ENCODE measurements around the gene AGBL5. TPM values are rescaled to one million over a fixed set of nuclear protein-coding genes. Genes with fewer than 3 reads are reported as not detected.
A peak's percentile ranks its signal among the peaks of the same experiment; 100 is the strongest.

AGBL5 gene
- total and polyA plus RNA-seq, 2 of the 13 experiments (the other 11 are each of a cell fraction or from before 2014, with no cell fraction given): 55.9 to 73.3 TPM

DNA sequence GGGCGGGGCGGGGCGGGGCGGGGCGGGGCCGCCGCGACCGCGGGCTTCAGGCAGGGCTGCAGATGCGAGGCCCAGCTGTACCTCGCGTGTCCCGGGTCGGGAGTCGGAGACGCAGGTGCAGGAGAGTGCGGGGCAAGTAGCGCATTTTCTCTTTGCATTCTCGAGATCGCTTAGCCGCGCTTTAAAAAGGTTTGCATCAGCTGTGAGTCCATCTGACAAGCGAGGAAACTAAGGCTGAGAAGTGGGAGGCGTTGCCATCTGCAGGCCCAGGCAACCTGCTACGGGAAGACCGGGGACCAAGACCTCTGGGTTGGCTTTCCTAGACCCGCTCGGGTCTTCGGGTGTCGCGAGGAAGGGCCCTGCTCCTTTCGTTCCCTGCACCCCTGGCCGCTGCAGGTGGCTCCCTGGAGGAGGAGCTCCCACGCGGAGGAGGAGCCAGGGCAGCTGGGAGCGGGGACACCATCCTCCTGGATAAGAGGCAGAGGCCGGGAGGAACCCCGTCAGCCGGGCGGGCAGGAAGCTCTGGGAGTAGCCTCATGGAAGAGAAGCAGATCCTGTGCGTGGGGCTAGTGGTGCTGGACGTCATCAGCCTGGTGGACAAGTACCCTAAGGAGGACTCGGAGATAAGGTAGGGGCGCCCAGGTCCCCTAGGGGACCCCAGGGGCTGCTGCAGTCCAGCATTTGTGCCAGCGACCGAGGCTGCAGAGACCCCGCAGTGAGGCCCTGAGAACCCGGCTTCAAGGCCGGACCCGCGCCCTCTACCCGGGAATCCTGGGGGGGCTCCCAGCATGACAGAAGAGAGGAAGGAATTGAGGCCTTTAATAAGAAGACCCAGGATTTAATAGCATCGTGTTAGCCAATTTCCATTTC lies 35.5 kb downstream of the AGBL5 start, which contains the start of gene KHK (continued):
- peak; percentile 11; the same call in 1 of the 2 replicates for TF ChIP-seq ERF (CRISPR knock-in tag; IDR thresholded peaks at IDR 0.05)
- no peak for TF ChIP-seq CBX5 (CRISPR knock-in tag; IDR thresholded peaks at IDR 0.05; ENCODE audit: borderline replicate concordance)
- TF ChIP-seq ZNF326 (CRISPR knock-in tag; IDR thresholded peaks at IDR 0.05; ENCODE audit: borderline replicate concordance): no peak
- TF ChIP-seq EEA1 (CRISPR knock-in tag; IDR thresholded peaks at IDR 0.05; ENCODE audit: borderline replicate concordance): no peak
- no peak for TF ChIP-seq ZNF33A (CRISPR knock-in tag; IDR thresholded peaks at IDR 0.05; ENCODE audit: borderline replicate concordance)
- TF ChIP-seq, protein P1, sequence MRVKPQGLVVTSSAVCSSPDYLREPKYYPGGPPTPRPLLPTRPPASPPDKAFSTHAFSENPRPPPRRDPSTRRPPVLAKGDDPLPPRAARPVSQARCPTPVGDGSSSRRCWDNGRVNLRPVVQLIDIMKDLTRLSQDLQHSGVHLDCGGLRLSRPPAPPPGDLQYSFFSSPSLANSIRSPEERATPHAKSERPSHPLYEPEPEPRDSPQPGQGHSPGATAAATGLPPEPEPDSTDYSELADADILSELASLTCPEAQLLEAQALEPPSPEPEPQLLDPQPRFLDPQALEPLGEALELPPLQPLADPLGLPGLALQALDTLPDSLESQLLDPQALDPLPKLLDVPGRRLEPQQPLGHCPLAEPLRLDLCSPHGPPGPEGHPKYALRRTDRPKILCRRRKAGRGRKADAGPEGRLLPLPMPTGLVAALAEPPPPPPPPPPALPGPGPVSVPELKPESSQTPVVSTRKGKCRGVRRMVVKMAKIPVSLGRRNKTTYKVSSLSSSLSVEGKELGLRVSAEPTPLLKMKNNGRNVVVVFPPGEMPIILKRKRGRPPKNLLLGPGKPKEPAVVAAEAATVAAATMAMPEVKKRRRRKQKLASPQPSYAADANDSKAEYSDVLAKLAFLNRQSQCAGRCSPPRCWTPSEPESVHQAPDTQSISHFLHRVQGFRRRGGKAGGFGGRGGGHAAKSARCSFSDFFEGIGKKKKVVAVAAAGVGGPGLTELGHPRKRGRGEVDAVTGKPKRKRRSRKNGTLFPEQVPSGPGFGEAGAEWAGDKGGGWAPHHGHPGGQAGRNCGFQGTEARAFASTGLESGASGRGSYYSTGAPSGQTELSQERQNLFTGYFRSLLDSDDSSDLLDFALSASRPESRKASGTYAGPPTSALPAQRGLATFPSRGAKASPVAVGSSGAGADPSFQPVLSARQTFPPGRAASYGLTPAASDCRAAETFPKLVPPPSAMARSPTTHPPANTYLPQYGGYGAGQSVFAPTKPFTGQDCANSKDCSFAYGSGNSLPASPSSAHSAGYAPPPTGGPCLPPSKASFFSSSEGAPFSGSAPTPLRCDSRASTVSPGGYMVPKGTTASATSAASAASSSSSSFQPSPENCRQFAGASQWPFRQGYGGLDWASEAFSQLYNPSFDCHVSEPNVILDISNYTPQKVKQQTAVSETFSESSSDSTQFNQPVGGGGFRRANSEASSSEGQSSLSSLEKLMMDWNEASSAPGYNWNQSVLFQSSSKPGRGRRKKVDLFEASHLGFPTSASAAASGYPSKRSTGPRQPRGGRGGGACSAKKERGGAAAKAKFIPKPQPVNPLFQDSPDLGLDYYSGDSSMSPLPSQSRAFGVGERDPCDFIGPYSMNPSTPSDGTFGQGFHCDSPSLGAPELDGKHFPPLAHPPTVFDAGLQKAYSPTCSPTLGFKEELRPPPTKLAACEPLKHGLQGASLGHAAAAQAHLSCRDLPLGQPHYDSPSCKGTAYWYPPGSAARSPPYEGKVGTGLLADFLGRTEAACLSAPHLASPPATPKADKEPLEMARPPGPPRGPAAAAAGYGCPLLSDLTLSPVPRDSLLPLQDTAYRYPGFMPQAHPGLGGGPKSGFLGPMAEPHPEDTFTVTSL (CRISPR knock-in tag; IDR thresholded peaks at IDR 0.05; ENCODE audit: borderline replicate concordance): no peak
- TF ChIP-seq IRF2 (CRISPR knock-in tag; IDR thresholded peaks at IDR 0.05): peak; percentile 39
- TF ChIP-seq ZNF570 (CRISPR knock-in tag; IDR thresholded peaks at IDR 0.05; ENCODE audit: borderline replicate concordance): no peak
- TF ChIP-seq POLR2G (IDR thresholded peaks at IDR 0.05; ENCODE audit: low read depth, low read length): peak; percentile 68
- no peak for TF ChIP-seq NFE2L1 (CRISPR knock-in tag; IDR thresholded peaks at IDR 0.05; ENCODE audit: borderline replicate concordance)
- TF ChIP-seq ZNF205 (CRISPR knock-in tag; IDR thresholded peaks at IDR 0.05): no peak; the same call in 1 of the 2 replicates
- TF ChIP-seq ZNF83 (CRISPR knock-in tag; IDR thresholded peaks at IDR 0.05; ENCODE audit: borderline replicate concordance): no peak
- TF ChIP-seq POLR2AphosphoS5 (IDR thresholded peaks at IDR 0.05; ENCODE audit: low read depth, low read length): peak; percentile 56
- peak; percentile 11 for TF ChIP-seq RBM39 (IDR thresholded peaks at IDR 0.05; ENCODE audit: low read depth, low read length, poor library complexity, severe bottlenecking)
- TF ChIP-seq LCORL (IDR thresholded peaks at IDR 0.05): no peak
- 0 out of 2 replicates have a peak, but pooled peaks have one; percentile 7 for TF ChIP-seq LCORL (CRISPR knock-in tag; IDR thresholded peaks at IDR 0.05)
- TF ChIP-seq, protein P2, sequence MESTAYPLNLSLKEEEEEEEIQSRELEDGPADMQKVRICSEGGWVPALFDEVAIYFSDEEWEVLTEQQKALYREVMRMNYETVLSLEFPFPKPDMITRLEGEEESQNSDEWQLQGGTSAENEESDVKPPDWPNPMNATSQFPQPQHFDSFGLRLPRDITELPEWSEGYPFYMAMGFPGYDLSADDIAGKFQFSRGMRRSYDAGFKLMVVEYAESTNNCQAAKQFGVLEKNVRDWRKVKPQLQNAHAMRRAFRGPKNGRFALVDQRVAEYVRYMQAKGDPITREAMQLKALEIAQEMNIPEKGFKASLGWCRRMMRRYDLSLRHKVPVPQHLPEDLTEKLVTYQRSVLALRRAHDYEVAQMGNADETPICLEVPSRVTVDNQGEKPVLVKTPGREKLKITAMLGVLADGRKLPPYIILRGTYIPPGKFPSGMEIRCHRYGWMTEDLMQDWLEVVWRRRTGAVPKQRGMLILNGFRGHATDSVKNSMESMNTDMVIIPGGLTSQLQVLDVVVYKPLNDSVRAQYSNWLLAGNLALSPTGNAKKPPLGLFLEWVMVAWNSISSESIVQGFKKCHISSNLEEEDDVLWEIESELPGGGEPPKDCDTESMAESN (CRISPR knock-in tag; conservative IDR thresholded peaks at IDR 0.05): peak; percentile 84; the same call in 1 of the 2 replicates
- no peak for TF ChIP-seq SETDB1 (CRISPR knock-in tag; IDR thresholded peaks at IDR 0.05; ENCODE audit: borderline replicate concordance)
- peak; percentile 25; the same call in 1 of the 2 replicates for TF ChIP-seq GATAD2A (CRISPR knock-in tag; IDR thresholded peaks at IDR 0.05)
- 0 out of 2 replicates have a peak, but pooled peaks have one; percentile 54 for TF ChIP-seq HOXA9 (CRISPR knock-in tag; IDR thresholded peaks at IDR 0.05; ENCODE audit: borderline replicate concordance)
- peak; percentile 3; the same call in 1 of the 2 replicates for TF ChIP-seq SP2 (CRISPR knock-in tag; IDR thresholded peaks at IDR 0.05)

Measured in HepG2 (cell line).